ENCODE results near the gene AGFG2.
"Not testable (repeated sequence)": the region's sequence is repeated elsewhere in the genome, so short reads cannot be mapped to it uniquely, and the experiment has no call there.

Gene AGFG2

GRCh38 chr7:100553032-100553431, 14.0 kb downstream of the AGFG2 start:
- no peak for DNase-seq (ENCODE audit: low spot score)

GRCh38 chr7:100555701-100556100, 16.7 kb downstream of the AGFG2 start:
- no peak for DNase-seq (ENCODE audit: low spot score)

DNA sequence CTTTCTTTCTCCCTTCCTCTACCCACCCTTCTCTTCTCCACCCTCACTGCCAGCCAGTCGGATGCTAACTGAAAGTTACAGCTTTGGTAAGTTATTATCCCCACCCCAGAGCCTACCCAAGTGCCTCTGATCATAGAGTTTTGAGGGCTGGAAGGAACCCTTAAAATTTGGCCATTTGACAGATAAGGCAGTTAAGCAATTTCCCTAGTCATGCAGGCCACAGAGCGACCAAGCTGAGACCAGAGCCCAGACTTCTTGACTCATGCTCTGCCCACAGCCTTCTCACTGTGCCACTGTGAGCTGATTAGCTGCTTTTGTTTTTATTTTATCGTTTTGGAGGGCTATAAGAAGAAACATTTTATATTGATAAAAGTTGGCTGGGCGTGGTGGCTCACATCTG, 17.5 kb downstream of the AGFG2 start:
- DNase-seq (ENCODE audit: low spot score) = no peak

GRCh38 chr7:100559127-100559526, 20.1 kb downstream of the AGFG2 start:
- no peak for DNase-seq (ENCODE audit: low spot score)

DNA sequence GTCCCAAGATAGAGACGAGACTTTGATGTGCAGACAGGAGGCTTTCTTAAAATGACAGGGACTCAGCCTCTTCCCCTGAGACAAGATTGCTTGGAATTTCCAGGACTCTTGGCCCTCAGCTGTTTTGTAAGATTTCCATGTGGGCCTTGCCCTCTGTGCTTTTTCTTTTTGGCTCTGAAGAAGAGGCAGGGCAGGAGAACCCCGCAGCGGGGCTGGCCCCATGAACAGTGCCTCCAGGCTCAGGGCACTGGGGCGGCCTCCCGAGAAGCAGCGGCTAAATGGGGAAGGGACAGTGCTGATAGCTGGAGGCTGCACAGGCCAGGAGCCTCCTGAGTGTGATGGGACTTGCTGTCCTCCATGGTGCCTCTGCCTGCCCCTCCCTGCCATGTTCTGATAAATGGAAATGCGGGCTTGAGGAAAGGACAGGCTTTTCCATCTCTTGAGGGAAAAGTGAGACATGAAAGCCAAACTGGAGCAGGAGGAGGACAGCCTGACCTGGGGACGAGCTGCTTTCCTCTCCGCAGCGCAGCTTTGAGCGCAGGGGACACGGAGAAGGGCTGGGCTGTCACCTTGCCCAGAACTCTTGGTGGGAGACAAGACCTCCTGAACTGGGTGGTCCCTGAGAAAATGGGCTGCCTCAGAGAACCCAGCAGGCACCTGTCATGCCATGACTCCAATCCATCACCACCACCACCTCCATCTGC, 22.6 kb downstream of the AGFG2 start:
- DNase-seq (ENCODE audit: low spot score) = no peak

DNA sequence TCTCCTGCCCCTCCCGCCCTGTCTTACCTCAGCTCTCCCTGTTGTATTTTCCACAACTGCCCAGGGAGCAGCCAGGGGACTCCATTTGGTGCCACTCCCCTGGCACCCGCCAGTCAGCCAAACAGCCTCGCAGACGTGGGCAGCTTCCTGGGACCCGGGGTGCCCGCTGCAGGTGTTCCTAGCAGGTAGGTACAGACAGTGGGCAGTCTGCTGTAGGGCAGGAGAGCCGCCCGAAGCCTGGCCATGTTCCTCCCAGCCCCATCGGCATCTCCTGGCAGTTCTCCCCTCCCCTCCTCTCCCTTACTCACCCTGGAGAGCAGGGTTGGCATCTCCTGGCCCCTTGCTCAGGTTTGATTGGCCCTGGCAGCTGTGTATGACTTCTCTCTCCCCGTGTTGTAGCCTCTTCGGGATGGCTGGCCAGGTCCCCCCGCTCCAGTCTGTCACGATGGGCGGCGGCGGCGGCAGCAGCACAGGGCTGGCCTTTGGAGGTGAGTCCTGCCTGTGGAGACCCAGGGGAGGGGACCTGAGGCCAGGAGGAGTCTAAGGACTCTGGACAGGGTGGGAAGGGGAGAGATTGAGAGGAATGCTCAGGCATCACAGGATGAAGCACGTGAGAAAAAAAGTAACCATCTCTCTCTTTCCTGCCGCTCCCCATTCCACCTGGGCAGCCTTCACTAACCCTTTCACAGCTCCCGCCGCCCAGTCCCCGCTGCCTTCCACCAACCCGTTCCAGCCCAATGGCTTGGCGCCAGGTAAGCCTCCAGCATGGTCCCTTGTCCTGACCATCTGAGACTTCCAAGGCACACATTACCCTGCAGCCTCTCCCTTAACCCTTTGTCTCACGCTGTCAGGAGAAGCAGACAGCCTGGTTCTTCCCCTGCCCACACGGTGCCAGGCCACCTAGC, 23.4 kb downstream of the AGFG2 start:
- DNase-seq (ENCODE audit: low spot score) = no peak

- DNase-seq (ENCODE audit: low spot score) = no peak
Observed at GRCh38 chr7:100563100-100563564, 24.1 kb downstream of the AGFG2 start.

DNA sequence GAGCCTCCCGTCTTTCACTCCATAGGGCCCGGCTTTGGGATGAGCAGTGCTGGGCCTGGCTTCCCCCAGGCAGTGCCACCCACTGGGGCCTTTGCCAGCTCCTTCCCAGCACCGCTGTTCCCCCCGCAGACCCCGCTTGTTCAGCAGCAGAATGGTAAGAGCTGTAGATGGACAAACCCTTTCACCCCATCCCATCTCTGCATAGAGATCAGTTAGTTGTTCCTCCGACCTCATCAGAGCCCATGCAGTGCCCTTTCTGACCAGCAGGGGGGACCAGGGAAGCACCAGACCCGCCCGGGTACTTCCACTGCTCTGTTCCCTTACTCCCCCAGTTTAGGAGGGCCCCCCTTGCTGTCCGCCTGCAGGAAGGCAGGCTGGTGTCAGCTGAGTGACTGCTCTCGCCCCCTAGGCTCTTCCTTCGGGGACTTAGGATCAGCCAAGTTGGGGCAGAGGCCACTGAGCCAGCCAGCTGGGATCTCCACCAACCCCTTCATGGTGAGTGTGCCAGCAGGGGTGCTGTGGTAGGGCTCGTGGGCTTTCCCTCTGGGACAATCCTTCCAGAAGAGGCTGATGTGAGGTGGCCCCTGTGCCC, 24.9 kb downstream of the AGFG2 start:
- DNase-seq (ENCODE audit: low spot score) = peak; percentile 58

GRCh38 chr7:100564405-100564804, 25.4 kb downstream of the AGFG2 start:
- DNase-seq (ENCODE audit: low spot score) = not testable (repeated sequence)

- no peak for DNase-seq (ENCODE audit: low spot score)
Observed at GRCh38 chr7:100565133-100565571, 26.1 kb downstream of the AGFG2 start.

DNA sequence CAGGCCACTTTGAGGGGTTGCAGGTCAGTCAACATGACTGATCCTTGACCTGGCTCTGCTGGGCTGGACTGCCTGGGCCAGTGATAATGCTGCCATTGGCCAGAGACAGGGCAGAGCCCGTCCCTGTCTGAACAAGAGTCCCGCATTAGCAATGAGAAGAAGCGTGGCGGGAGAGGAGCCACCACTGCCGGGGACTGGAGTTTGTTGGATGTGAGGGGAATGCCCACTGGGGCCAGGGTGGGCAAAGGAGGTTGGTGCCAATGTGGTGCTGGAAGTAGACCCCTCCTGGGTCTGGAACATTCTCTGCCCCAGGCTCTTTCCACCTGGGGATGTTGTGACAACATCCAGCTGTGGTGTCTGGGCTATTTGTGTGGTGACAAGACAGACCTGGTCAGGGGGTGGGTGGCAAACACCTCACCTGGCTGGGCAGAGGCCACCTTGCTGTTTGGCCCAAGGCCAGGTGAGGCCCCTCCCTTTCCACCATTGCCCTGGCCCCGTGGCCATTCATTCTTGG, 27.1 kb downstream of the AGFG2 start:
- DNase-seq (ENCODE audit: low spot score) = no peak

DNA sequence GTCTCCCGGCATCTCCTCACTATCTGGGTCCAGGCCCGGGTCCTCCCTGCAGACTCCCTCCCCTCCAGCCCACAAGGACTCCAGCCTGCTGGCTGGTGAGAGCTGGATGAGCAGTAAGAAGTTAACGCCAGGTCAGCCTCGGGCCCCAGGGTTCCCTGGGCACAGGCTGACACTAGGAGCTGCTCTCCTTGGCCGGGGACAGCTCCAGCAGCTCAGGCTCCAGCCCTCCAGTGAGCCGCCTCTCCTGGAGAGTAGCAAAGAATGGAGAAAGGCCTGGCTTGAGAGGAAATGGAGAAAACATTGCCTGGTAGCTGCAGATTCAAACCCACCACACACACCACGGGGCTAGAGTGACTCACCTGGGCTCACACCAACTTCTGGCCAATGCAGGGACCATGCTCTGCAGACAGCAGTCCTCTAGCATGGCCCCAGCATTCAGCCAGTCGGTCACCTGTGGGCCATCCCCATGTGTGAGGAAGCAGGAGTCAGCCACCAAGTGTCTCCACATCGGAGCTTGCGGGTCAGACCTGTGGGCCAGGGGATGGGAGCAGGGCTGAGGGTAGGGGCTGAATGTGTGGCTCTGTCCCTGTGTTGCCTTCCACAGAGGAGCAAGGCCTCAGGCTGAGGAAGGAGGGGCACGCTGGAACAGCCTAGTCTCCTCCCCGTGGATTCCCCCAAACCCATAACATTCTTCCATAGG, 28.2 kb downstream of the AGFG2 start:
- no peak for DNase-seq (ENCODE audit: low spot score)

DNA sequence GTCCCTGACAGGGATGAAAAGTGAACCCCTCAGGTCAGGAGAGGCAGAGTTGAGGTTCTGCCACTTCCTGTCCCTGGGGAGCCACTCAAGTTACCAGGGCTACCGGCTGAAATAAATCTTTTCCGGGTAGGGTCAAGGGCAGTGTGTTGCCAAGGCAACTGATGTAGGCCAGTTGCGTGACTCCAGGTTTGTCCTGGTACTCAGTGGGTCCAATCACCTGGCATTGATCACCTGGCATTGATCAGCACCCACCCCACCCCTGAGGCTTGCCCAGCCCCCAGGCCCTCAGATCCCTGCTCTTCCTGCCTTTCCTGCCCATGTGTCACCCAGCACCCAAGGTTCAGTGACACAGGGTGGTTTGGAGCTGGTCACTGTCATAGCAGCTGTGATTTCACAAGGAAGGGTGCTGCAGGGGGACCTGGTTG, 28.8 kb downstream of the AGFG2 start:
- no peak for DNase-seq (ENCODE audit: low spot score)

DNA sequence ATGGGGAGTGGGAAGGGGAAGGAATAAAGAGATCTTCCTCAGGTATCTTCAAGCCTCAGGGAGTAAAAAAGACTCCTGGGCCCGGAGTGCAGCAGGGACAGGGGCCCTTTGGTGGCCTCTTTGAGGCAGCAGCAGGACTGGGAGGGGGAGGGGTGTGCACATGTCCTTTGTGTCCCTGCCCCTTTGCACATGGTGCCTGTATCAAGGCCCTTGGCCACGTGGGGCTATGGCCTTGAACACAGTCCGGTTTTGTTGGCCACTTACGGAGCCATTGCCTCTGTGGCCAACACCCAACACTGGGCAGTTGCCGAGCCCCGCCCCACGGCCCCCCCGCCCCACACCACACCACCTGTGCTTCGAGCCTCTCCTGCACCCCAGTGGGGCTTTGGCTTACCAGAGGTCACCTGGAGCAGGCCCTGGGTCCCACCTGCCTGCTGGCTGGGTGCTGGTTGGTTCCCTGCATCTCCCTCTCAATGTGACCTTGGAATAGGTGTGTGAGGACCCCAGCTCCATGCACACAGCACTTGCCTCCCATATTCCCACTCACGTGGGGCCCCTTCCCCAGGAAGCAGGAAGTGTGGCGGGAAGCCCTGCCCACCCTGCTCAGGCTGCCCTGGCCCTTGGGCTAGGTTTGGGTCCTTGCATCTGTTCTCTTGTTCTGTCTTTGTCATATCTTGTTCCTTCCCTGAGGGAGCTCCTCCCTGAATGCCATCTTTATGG, 29.3 kb downstream of the AGFG2 start:
- no peak for DNase-seq (ENCODE audit: low spot score)

DNA sequence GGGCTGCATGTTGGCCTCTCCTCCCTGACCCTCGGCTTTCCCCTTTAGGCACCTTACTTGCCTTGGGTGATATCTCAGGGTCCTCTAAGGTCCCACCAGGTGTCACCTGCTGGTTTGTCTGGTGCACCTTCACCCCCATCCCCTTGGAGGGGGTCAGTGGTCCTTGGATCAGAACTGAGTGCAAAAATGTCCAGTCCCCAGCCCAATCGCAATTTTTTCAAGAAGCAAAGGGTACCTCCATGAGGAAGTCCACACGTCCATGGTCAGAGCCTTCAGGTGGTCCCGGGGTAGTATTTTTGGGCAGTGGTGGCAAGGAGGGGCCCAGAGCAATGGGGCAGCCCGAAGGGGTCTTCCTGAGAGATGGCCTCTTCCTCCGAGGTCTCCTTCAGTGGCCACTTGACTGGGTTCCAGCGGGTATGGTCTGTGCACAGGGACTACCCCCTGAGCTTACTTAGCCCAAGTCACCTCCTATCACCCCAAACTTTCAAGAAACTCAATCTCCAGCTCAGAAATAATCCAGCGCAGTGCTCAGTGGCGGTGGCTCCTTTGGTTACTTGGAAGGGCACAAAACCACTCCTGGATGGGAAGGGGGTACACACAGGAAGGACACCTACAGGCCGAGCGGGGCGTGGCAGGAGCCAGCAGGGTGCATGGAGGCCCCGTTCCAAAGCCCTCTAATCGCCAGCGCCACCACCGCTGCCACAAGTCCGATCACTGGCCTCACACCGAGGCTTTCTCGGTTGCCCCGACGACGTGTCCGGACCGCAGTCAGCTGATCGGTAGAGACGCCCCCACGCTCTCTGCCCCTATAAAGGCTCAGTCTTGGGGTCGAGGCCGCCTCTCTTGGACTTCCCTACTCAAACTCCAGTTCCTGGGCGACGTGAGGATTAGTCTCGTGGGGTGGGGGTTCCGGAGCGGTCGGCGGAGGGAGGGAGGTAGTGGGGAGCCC, 30.2 kb downstream of the AGFG2 start:
- no peak for DNase-seq (ENCODE audit: low spot score)

DNA sequence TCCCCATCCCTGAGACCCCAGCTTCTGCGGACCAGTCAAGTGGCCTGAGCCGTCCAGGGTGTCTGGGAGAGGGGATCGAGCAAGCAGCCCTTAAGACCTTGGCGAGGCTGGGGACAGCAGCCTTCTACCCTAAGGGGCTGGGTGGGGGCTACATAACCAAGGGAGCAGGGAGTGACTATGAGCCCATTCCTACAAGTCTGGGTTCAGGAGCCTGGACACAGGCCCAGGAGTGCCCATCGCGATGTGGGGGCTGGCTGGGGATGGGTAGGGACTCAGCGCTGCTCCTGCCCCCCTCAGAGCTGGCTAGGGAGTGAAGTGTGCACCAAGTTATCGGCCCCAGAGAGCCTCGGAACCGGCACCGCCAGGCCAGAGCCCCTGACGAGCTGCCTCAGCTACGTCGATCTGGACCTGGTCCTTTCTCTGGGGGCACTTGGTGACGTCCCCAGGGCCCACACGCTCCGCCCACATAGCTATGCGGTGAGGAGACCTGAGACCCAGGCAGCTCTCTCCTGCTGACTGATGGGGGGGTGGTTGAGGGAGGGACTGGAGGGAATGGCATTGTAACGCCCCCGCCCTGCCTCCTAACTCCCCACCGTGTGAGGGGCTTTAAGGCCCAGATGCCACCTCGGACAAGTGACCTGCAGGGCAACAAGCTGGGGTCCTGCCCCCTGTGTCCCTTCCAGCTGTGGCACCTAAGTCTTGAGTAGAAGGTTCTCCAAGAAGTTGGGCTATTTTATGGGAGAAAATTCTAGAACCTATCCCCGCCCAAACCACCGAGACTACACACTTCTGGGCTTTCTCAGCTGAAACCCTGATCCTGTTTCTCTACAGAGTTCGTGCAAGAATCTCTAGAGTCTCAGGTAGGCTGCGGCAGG, 32.2 kb downstream of the AGFG2 start:
- DNase-seq (ENCODE audit: low spot score) = no peak

GRCh38 chr7:100571829-100572116, 32.8 kb downstream of the AGFG2 start:
- no peak for DNase-seq (ENCODE audit: low spot score)

GRCh38 chr7:100572281-100572948, 33.4 kb downstream of the AGFG2 start:
- DNase-seq (ENCODE audit: low spot score) = no peak
